H9 (cell line): Measurements from ENCODE around the gene VPS72. TPM values are rescaled to one million over a fixed set of nuclear protein-coding genes. Genes with fewer than 3 reads are reported as not detected.

Experiments used
- DNase-seq: peaks from one replicate; pipeline ENCODE4 v3.0.0-alpha.2; 2017
- H2AFZ ChIP-seq: one replicate; pipeline ENCODE4 v1.6.1; 2013; ENCODE audit warnings: mild to moderate bottlenecking, low read length, control low read depth, moderate library complexity
- H2AK5ac ChIP-seq: 2 replicates; pipeline ENCODE4 v1.6.1; 2013; ENCODE audit warnings: low read length, control low read depth, mixed read lengths; ENCODE audit not compliant: insufficient read length
- H2BK120ac ChIP-seq: one replicate; pipeline ENCODE4 v1.6.1; 2013; ENCODE audit warnings: low read depth, mild to moderate bottlenecking, low read length, control low read depth, inconsistent platforms; ENCODE audit not compliant: poor library complexity, severe bottlenecking
- H2BK12ac ChIP-seq: 2 replicates; pipeline ENCODE4 v1.6.1; 2013; ENCODE audit warnings: low read length, control low read depth, mixed read lengths, low read depth; ENCODE audit not compliant: insufficient read length
- H2BK15ac ChIP-seq: 2 replicates; pipeline ENCODE4 v1.6.1; 2013; ENCODE audit warnings: low read depth, low read length, control low read depth
- H2BK20ac ChIP-seq: one replicate; pipeline ENCODE4 v1.6.1; 2013; ENCODE audit warnings: low read depth, mild to moderate bottlenecking, low read length, control low read depth, inconsistent platforms; ENCODE audit not compliant: poor library complexity, severe bottlenecking
- H2BK5ac ChIP-seq: 2 replicates; pipeline ENCODE4 v1.6.1; 2013; ENCODE audit warnings: low read length, control low read depth, mixed read lengths; ENCODE audit not compliant: insufficient read length
- H3K14ac ChIP-seq: 2 replicates; pipeline ENCODE4 v1.6.1; 2013; ENCODE audit warnings: low read length, control low read depth; ENCODE audit not compliant: insufficient read depth
- H3K18ac ChIP-seq: 2 replicates; pipeline ENCODE4 v1.6.1; 2013; ENCODE audit warnings: low read depth, mild to moderate bottlenecking, mixed read lengths, low read length, control low read depth; ENCODE audit not compliant: insufficient read length
- H3K23ac ChIP-seq: 2 replicates; pipeline ENCODE4 v1.6.1; 2013; ENCODE audit warnings: low read length, control low read depth, mixed read lengths, low read depth; ENCODE audit not compliant: insufficient read length
- H3K23me2 ChIP-seq: 2 replicates; pipeline ENCODE4 v1.6.1; 2013; ENCODE audit warnings: low read depth, mild to moderate bottlenecking, mixed read lengths, low read length, control low read depth; ENCODE audit not compliant: insufficient read length, poor library complexity, severe bottlenecking
- H3K27ac ChIP-seq: 2 replicates; pipeline ENCODE4 v1.5.1; 2013; ENCODE audit warnings: low read length, control low read depth, mixed read lengths, low read depth; ENCODE audit not compliant: insufficient read length
- H3K27me3 ChIP-seq: 2 replicates; pipeline ENCODE4 v1.6.1; 2013; ENCODE audit warnings: low read length, control low read depth, inconsistent platforms; ENCODE audit not compliant: insufficient read depth
- H3K4ac ChIP-seq: 2 replicates; pipeline ENCODE4 v1.6.1; 2013; ENCODE audit warnings: low read depth, mild to moderate bottlenecking, control low read depth, inconsistent platforms, low read length, moderate library complexity
- H3K4me1 ChIP-seq: 2 replicates; pipeline ENCODE4 v1.6.1; 2013; ENCODE audit warnings: low read length, control low read depth, inconsistent platforms; ENCODE audit not compliant: insufficient read depth
- H3K4me2 ChIP-seq: 2 replicates; pipeline ENCODE4 v1.6.1; 2013; ENCODE audit warnings: low read length, control low read depth, mixed read lengths; ENCODE audit not compliant: insufficient read length, insufficient read depth
- H3K56ac ChIP-seq: 2 replicates; pipeline ENCODE4 v1.6.1; 2013; ENCODE audit warnings: low read depth, mild to moderate bottlenecking, mixed read lengths, low read length, control low read depth; ENCODE audit not compliant: insufficient read length
- H3K79me1 ChIP-seq: 2 replicates; pipeline ENCODE4 v1.6.1; 2013; ENCODE audit warnings: low read depth, mild to moderate bottlenecking, moderate library complexity, low read length, control low read depth, inconsistent platforms; ENCODE audit not compliant: insufficient read depth, poor library complexity, severe bottlenecking
- H3K79me2 ChIP-seq: 2 replicates; pipeline ENCODE4 v1.6.1; 2013; ENCODE audit warnings: low read length, control low read depth, inconsistent platforms; ENCODE audit not compliant: insufficient read depth
- H3K9ac ChIP-seq: 2 replicates; pipeline ENCODE4 v1.6.1; 2013; ENCODE audit warnings: low read length, control low read depth, mixed read lengths; ENCODE audit not compliant: insufficient read length; ENCODE audit errors: extremely low read depth
- H3K9me3 ChIP-seq: one replicate; pipeline ENCODE4 v1.6.1; 2013; ENCODE audit warnings: low read depth, low read length, inconsistent platforms; ENCODE audit not compliant: control insufficient read depth
- H3T11ph ChIP-seq: one replicate; pipeline ENCODE4 v1.6.1; 2013; ENCODE audit warnings: mild to moderate bottlenecking, low read length, control low read depth, inconsistent platforms
- H4K20me1 ChIP-seq: one replicate; pipeline ENCODE4 v1.6.1; 2013; ENCODE audit not compliant: control insufficient read depth, insufficient read length, insufficient read depth
- H4K5ac ChIP-seq: 2 replicates; pipeline ENCODE4 v1.6.1; 2013; ENCODE audit warnings: low read depth, mild to moderate bottlenecking, mixed read lengths, low read length, control low read depth; ENCODE audit not compliant: insufficient read length
- H4K8ac ChIP-seq: replicated peaks from 2 replicates; pipeline ENCODE4 v1.6.1; 2013; ENCODE audit warnings: low read length, control low read depth, mixed read lengths, low read depth; ENCODE audit not compliant: insufficient read length
- H4K91ac ChIP-seq: 2 replicates; pipeline ENCODE4 v1.6.1; 2013; ENCODE audit warnings: low read depth, mild to moderate bottlenecking, moderate library complexity, mixed read lengths, low read length, control low read depth; ENCODE audit not compliant: insufficient read length
- H3K27ac Mint-ChIP-seq, 3 experiments: 2 replicates in 2 of 3; 3 replicates in 1 of 3; pipeline ENCODE4 v1.8.0; 2020 to 2021; ENCODE audit warnings: mixed read lengths in 3 of 3, mild to moderate bottlenecking in 1 of 3, moderate library complexity in 1 of 3
- H3K27me3 Mint-ChIP-seq: 2 replicates; pipeline ENCODE4 v1.8.0; 2021; ENCODE audit warnings: low read depth, mild to moderate bottlenecking, moderate library complexity, mixed read lengths
- H3K36me3 Mint-ChIP-seq, 3 experiments: 2 replicates in 2 of 3; 3 replicates in 1 of 3; pipeline ENCODE4 v1.8.0; 2020 to 2021; ENCODE audit warnings: low read depth in 3 of 3, mixed read lengths in 3 of 3; ENCODE audit not compliant: insufficient read depth in 1 of 3
- H3K4me1 Mint-ChIP-seq, 2 experiments: 2 replicates each; pipeline ENCODE4 v1.8.0; 2020; ENCODE audit warnings: mixed read lengths in 2 of 2
- H3K4me3 Mint-ChIP-seq, 2 experiments: 2 replicates in 1 of 2; 3 replicates in 1 of 2; pipeline ENCODE4 v1.8.0; 2020 to 2021; ENCODE audit warnings: mild to moderate bottlenecking in 2 of 2, mixed read lengths in 2 of 2, moderate library complexity in 1 of 2
- H3K9me3 Mint-ChIP-seq, 2 experiments: 2 replicates in 1 of 2; 3 replicates in 1 of 2; pipeline ENCODE4 v1.8.0; 2020; ENCODE audit warnings: mild to moderate bottlenecking in 2 of 2, mixed read lengths in 2 of 2, moderate library complexity in 1 of 2
- WGBS: extraction: QIAGEN DNeasy Blood & Tissue Kit; methylation state at CpG from one replicate; pipeline ENCODE4 v1.1.7; 2013; ENCODE audit warnings: missing lambda C conversion rate, low lambda C conversion rate, mixed read lengths; ENCODE audit not compliant: insufficient read length; ENCODE audit errors: extremely low coverage; 5-methylcytosine and 5-hydroxymethylcytosine counted together
- total RNA-seq: library from RNA; stranded (reverse); gene quantifications from 2 replicates; pipeline ENCODE4 v1.2.1, GENCODE V29; 2021
- TF ChIP-seq, protein P1 (sequence below): fragments of 200-600 bp; sonication (generic); conservative IDR thresholded peaks from 3 replicates; pipeline ENCODE4 v1.8.0; 2021; ENCODE audit warnings: antibody characterized with exemption, mild to moderate bottlenecking

Gene VPS72
- total RNA-seq, 1 experiment from 2014 or later = 91.4 TPM

DNA sequence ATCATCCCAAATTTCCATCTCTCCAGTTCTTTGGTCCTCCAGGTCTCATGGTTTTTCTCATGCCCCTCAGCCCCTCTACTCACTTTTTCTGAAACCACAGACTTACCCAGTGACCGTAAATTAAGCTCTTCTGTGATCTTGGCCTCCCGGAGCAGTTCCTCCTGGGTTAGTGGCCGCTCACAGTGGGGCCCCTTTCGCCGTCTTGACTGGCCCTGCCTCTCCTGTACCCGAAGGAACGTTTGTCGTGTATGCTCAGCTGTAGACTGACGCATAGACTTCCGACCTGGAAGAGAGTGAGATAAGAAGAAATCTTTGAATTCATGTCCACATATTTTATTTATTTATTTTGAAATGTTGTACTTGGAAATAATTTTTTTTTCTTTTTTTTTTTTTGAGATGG lies 5.8 kb downstream of the VPS72 start:
- no peak overlapping the region for H2AK5ac ChIP-seq
- H3K4me2 ChIP-seq = no peak overlapping the region
- no peak overlapping the region for H2BK5ac ChIP-seq
- no peak overlapping the region for H2BK15ac ChIP-seq
- peaks cover 43 to 68% (median 63%) of the 10 kb centered on the region in 3 experiments for H3K36me3 Mint-ChIP-seq
- H4K20me1 ChIP-seq = no peaks in the 10 kb centered on the region
- no peaks in the 10 kb centered on the region for H3K27me3 Mint-ChIP-seq
- no peak overlapping the region for H2AFZ ChIP-seq
- TF ChIP-seq, protein P1, sequence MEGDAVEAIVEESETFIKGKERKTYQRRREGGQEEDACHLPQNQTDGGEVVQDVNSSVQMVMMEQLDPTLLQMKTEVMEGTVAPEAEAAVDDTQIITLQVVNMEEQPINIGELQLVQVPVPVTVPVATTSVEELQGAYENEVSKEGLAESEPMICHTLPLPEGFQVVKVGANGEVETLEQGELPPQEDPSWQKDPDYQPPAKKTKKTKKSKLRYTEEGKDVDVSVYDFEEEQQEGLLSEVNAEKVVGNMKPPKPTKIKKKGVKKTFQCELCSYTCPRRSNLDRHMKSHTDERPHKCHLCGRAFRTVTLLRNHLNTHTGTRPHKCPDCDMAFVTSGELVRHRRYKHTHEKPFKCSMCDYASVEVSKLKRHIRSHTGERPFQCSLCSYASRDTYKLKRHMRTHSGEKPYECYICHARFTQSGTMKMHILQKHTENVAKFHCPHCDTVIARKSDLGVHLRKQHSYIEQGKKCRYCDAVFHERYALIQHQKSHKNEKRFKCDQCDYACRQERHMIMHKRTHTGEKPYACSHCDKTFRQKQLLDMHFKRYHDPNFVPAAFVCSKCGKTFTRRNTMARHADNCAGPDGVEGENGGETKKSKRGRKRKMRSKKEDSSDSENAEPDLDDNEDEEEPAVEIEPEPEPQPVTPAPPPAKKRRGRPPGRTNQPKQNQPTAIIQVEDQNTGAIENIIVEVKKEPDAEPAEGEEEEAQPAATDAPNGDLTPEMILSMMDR = no peak
- H3K18ac ChIP-seq = no peak overlapping the region
- H3K4ac ChIP-seq = no peak overlapping the region
- H3K27ac Mint-ChIP-seq = no peak overlapping the region
- no peak overlapping the region for H3K9ac ChIP-seq
- no peak overlapping the region for H3T11ph ChIP-seq
- H3K4me1 ChIP-seq = no peaks in the 10 kb centered on the region
- H3K23ac ChIP-seq = no peak overlapping the region
- H3K79me1 ChIP-seq = no peaks in the 10 kb centered on the region
- no peak overlapping the region for H3K14ac ChIP-seq
- no peak overlapping the region for H2BK120ac ChIP-seq
- no peak for DNase-seq
- no peaks in the 10 kb centered on the region for H3K27me3 ChIP-seq
- no peak overlapping the region for H3K4me3 Mint-ChIP-seq
- H2BK20ac ChIP-seq = no peak overlapping the region
- H3K4me1 Mint-ChIP-seq = peaks cover 6 to 10% of the 10 kb centered on the region in 2 experiments
- H3K23me2 ChIP-seq = no peaks in the 10 kb centered on the region
- H3K27ac ChIP-seq = no peak overlapping the region
- no peak overlapping the region for H4K91ac ChIP-seq
- H4K8ac ChIP-seq = no peak overlapping the region
- H3K9me3 ChIP-seq = no peaks in the 10 kb centered on the region
- WGBS = no CpG with 5 or more reads among the region's 10 CpGs
- H2BK12ac ChIP-seq = no peak overlapping the region
- H3K79me2 ChIP-seq = peaks cover 8% of the 10 kb centered on the region; the same call in 1 of the 2 replicates
- no peaks in the 10 kb centered on the region for H3K9me3 Mint-ChIP-seq
- H4K5ac ChIP-seq = no peak overlapping the region
- no peak overlapping the region for H3K56ac ChIP-seq
